HCT116 (cell line): Measurements from ENCODE around the gene MEPCE. TPM values are rescaled to one million over a fixed set of nuclear protein-coding genes. Genes with fewer than 3 reads are reported as not detected.
A peak's percentile ranks its signal among the peaks of the same experiment; 100 is the strongest.

Experiments
- ATAC-seq: fragments of 200-7000 bp; cut with Tn5 transposase; 2 replicates; pipeline ENCODE4 v1.9.1; 2020; ENCODE audit warnings: mild to moderate bottlenecking, moderate library complexity
- BruUV-seq: library from RNA; stranded (reverse); fragments of 400-500 nt; replicated peaks from 2 replicates; lab custom pipeline; 2021; lab: Mats Ljungman, UMichigan
- CTCF ChIA-PET: fragments of 300-600 bp; sonication (Branson Sonifier 250); formaldehyde crosslinking; loops from one replicate; lab custom pipeline; 2021; ENCODE audit warnings: antibody characterized with exemption; lab: Charles Lee
- POLR2A ChIA-PET: fragments of 300-600, 350-600 bp; sonication (Branson Sonifier 250); formaldehyde crosslinking; loops from one replicate; lab custom pipeline; 2021; ENCODE audit warnings: antibody characterized with exemption; lab: Charles Lee
- RAD21 ChIA-PET, 2 experiments: fragments of 300-600 bp; sonication (Branson Sonifier 250); formaldehyde crosslinking; loops; one replicate each; lab custom pipeline; 2023; ENCODE audit warnings: low total read pairs in 2 of 2; ENCODE audit not compliant: uncharacterized antibody in 2 of 2, unreplicated experiment in 2 of 2, low non-redundant PET in 1 of 2; lab: Charles Lee
- DNase-seq: peaks from one replicate; pipeline ENCODE4 v3.0.0-alpha.2; 2010; ENCODE audit warnings: low read depth, low spot score
- H2AFZ ChIP-seq: fragments of 200-600 bp; shearing (Covaris generic), sonication (generic); 2 replicates; pipeline ENCODE4 v1.6.1; 2017; ENCODE audit warnings: low read depth, mixed run types, mixed read lengths, antibody characterized with exemption, low read length; ENCODE audit not compliant: poor library complexity, severe bottlenecking
- H3K27ac ChIP-seq: 2 replicates; pipeline ENCODE4 v1.5.1; 2012; ENCODE audit warnings: low read depth, low read length
- H3K27me3 ChIP-seq: fragments of 200-600 bp; sonication (generic); 2 replicates; pipeline ENCODE4 v1.6.1; 2016; ENCODE audit warnings: mixed run types, low read length, mixed read lengths; ENCODE audit not compliant: insufficient read depth
- H3K36me3 ChIP-seq, 2 experiments: fragments of 200-500 bp in 1 of 2; fragments of 200-600 bp in 1 of 2; sonication (Bioruptor generic) in 1 of 2; sonication (generic) in 1 of 2; 2 replicates each; pipeline versions ENCODE4 v1.5.1 to v1.6.1; 2014 to 2016; ENCODE audit warnings: low read length in 2 of 2, inconsistent platforms in 1 of 2, mixed read lengths in 1 of 2, mixed run types in 1 of 2; ENCODE audit not compliant: insufficient read depth in 2 of 2, control insufficient read depth in 1 of 2
- H3K4me1 ChIP-seq, 2 experiments: fragments of 200-600 bp in 1 of 2; sonication (generic) in 1 of 2; 2 replicates each; pipeline versions ENCODE4 v1.5.1 to v1.6.1; 2012 to 2017; ENCODE audit warnings: low read length in 2 of 2, inconsistent platforms in 1 of 2, mild to moderate bottlenecking in 1 of 2, mixed read lengths in 1 of 2, mixed run types in 1 of 2, moderate library complexity in 1 of 2; ENCODE audit not compliant: insufficient read depth in 2 of 2, control insufficient read depth in 1 of 2
- H3K4me2 ChIP-seq: fragments of 200-600 bp; sonication (generic); 2 replicates; pipeline ENCODE4 v1.6.1; 2017; ENCODE audit warnings: mixed run types, low read length, mixed read lengths
- H3K4me3 ChIP-seq, 2 experiments: fragments of 200-600 bp in 1 of 2; sonication (generic) in 1 of 2; replicated peaks in 1 of 2; 2 replicates each; pipeline ENCODE4 v1.5.1; 2011 to 2016; ENCODE audit warnings: low read length in 2 of 2, control low read depth in 1 of 2, low read depth in 1 of 2, mild to moderate bottlenecking in 1 of 2, mixed read lengths in 1 of 2, mixed run types in 1 of 2
- H3K79me2 ChIP-seq: fragments of 200-600 bp; sonication (generic); 2 replicates; pipeline ENCODE4 v1.6.1; 2017; ENCODE audit warnings: mild to moderate bottlenecking, mixed run types, low read length, moderate library complexity, mixed read lengths; ENCODE audit not compliant: insufficient read depth
- H3K9ac ChIP-seq: fragments of 200-600 bp; sonication (generic); 2 replicates; pipeline ENCODE4 v1.6.1; 2016; ENCODE audit warnings: low read length, mixed read lengths
- H3K9me2 ChIP-seq: fragments of 200-600 bp; sonication (generic), shearing (Covaris generic); 2 replicates; pipeline ENCODE4 v1.6.1; 2017; ENCODE audit warnings: mixed run types, mild to moderate bottlenecking, moderate library complexity; ENCODE audit not compliant: insufficient read depth
- H3K9me3 ChIP-seq, 2 experiments: fragments of 200-500 bp in 1 of 2; fragments of 200-600 bp in 1 of 2; sonication (Bioruptor generic) in 1 of 2; sonication (generic) in 1 of 2; 2 replicates each; pipeline ENCODE4 v1.6.1; 2014 to 2017; ENCODE audit warnings: low read length in 2 of 2, mixed read lengths in 2 of 2, inconsistent platforms in 1 of 2, low read depth in 1 of 2, mild to moderate bottlenecking in 1 of 2, mixed run types in 1 of 2, moderate library complexity in 1 of 2; ENCODE audit not compliant: control insufficient read depth in 1 of 2, insufficient read depth in 1 of 2
- H4K20me1 ChIP-seq: fragments of 200-600 bp; sonication (generic), shearing (Covaris generic); 2 replicates; pipeline ENCODE4 v1.6.1; 2017; ENCODE audit warnings: mixed run types, mild to moderate bottlenecking, moderate library complexity; ENCODE audit not compliant: insufficient read depth
- ATF3 ChIP-seq: IDR thresholded peaks from 2 replicates; pipeline ENCODE4 v1.6.1; 2012
- CBX3 ChIP-seq: IDR thresholded peaks from 2 replicates; pipeline ENCODE4 v1.6.1; 2012; ENCODE audit warnings: low read depth
- CEBPB ChIP-seq: IDR thresholded peaks from 2 replicates; pipeline ENCODE4 v1.6.1; 2012; ENCODE audit warnings: low read depth
- EGR1 ChIP-seq: IDR thresholded peaks from 2 replicates; pipeline ENCODE4 v1.6.1; 2012; ENCODE audit warnings: low read depth
- ELF1 ChIP-seq: IDR thresholded peaks from 2 replicates; pipeline ENCODE4 v1.6.1; 2012; ENCODE audit warnings: low read depth, borderline replicate concordance
- FOSL1 ChIP-seq: IDR thresholded peaks from 2 replicates; pipeline ENCODE4 v1.6.1; 2012; ENCODE audit warnings: low read depth
- JUND ChIP-seq: IDR thresholded peaks from 2 replicates; pipeline ENCODE4 v1.6.1; 2012
- MAX ChIP-seq: IDR thresholded peaks from 2 replicates; pipeline ENCODE4 v1.6.1; 2012
- POLR2A ChIP-seq: IDR thresholded peaks from 2 replicates; pipeline ENCODE4 v1.7.0; 2011; ENCODE audit warnings: borderline replicate concordance; ENCODE audit not compliant: insufficient read depth, insufficient read length; ENCODE audit errors: extremely low read depth
- POLR2AphosphoS5 ChIP-seq: IDR thresholded peaks from 2 replicates; pipeline ENCODE4 v1.6.1; 2011; ENCODE audit warnings: mild to moderate bottlenecking, low read depth, low read length, moderate library complexity
- REST ChIP-seq: IDR thresholded peaks from 2 replicates; pipeline ENCODE4 v1.6.1; 2012; ENCODE audit warnings: low read depth
- SIN3A ChIP-seq: IDR thresholded peaks from 2 replicates; pipeline ENCODE4 v1.6.1; 2012; ENCODE audit warnings: low read depth
- SP1 ChIP-seq: IDR thresholded peaks from 2 replicates; pipeline ENCODE4 v1.6.1; 2012; ENCODE audit warnings: low read depth
- SRF ChIP-seq: IDR thresholded peaks from 2 replicates; pipeline ENCODE4 v1.6.1; 2012; ENCODE audit warnings: low read depth
- TCF7L2 ChIP-seq: IDR thresholded peaks from 2 replicates; pipeline ENCODE4 v1.7.0; 2011; ENCODE audit warnings: borderline replicate concordance, inconsistent platforms; ENCODE audit not compliant: insufficient read depth, insufficient read length; ENCODE audit errors: extremely low read depth
- YY1 ChIP-seq: IDR thresholded peaks from 2 replicates; pipeline ENCODE4 v1.6.1; 2011; ENCODE audit warnings: low read length, low read depth, moderate library complexity, mild to moderate bottlenecking; ENCODE audit not compliant: insufficient replicate concordance; ENCODE audit errors: extremely low read depth
- ZBTB33 ChIP-seq: IDR thresholded peaks from 2 replicates; pipeline ENCODE4 v1.6.1; 2011; ENCODE audit warnings: mild to moderate bottlenecking, low read length, moderate library complexity; ENCODE audit not compliant: insufficient replicate concordance; ENCODE audit errors: extremely low read depth
- ZFX ChIP-seq: fragments of 450-650 bp; IDR thresholded peaks from 2 replicates; pipeline ENCODE4 v1.6.1; 2017
- ZNF274 ChIP-seq: fragments of 200-500 bp; sonication (Bioruptor generic); IDR thresholded peaks from 2 replicates; pipeline ENCODE4 v1.6.1; 2014; ENCODE audit warnings: mild to moderate bottlenecking, low read depth, low read length, inconsistent platforms
- intact Hi-C: fragments of 100-400 bp; cut with micrococcal nuclease; formaldehyde crosslinking; loops from 2 replicates; pipeline ENCODE4 v1.10.0; 2022
- total RNA-seq: library from RNA; stranded (reverse); gene quantifications from one replicate; pipeline ENCODE4 v1.2.1, GENCODE V29; 2021; ENCODE audit not compliant: unreplicated experiment

Gene MEPCE
- total RNA-seq, 1 experiment from 2014 or later = 44.4 TPM

- H3K9me2 ChIP-seq = no peaks in the 10 kb centered on the region
- H3K9me3 ChIP-seq = no peaks in the 10 kb centered on the region
- H3K4me1 ChIP-seq = peaks cover 0 to 45% of the 10 kb centered on the region in 2 experiments
- peak within 1 kb of the TSS; percentile 82 to 85 for H3K4me3 ChIP-seq
- CTCF ChIA-PET = interaction anchor here (0.7 to 2.6 kb wide), 6 partner anchors 20 to 277 kb away, joined by 3 to 12 read pairs (median 4); partner anchors contain the start of genes POP7 and TSC22D4
- H3K36me3 ChIP-seq = peaks cover 0 to 23% of the 10 kb centered on the region in 2 experiments; a peak in 1 of 4 replicates
- ATAC-seq (peak; percentile 65), DNase-seq (peak; percentile 97)
- H3K9ac ChIP-seq = peak within 1 kb of the TSS; percentile 89
- H2AFZ ChIP-seq = no peak within 1 kb of the TSS
- peaks cover 38% of the 10 kb centered on the region for H3K79me2 ChIP-seq
- H3K27ac ChIP-seq = peak within 1 kb of the TSS; percentile 99
- intact Hi-C loops = no loop called here
- BruUV-seq = TSS peak; percentile 39
- POLR2A ChIA-PET = interaction anchor here (0.7 to 2.5 kb wide), 28 partner anchors 8 to 447 kb away, joined by 3 to 15 read pairs (median 4); partner anchors contain the start of genes AGFG2, AP4M1, FBXO24 and LAMTOR4
- H4K20me1 ChIP-seq = no peaks in the 10 kb centered on the region
- no peaks in the 10 kb centered on the region for H3K27me3 ChIP-seq
- TF ChIP-seq CBX3 (no peak), EGR1 (no peak), CEBPB (no peak), TCF7L2 (peak; percentile 8), JUND (no peak), ATF3 (no peak), POLR2AphosphoS5 (peak; percentile 99), ZFX (peak; percentile 78), POLR2A (peak; percentile 99), ZNF274 (no peak), SIN3A (no peak), YY1 (peak; percentile 92), SP1 (no peak), ELF1 (no peak), MAX (no peak), REST (no peak), SRF (no peak), ZBTB33 (peak; percentile 8), FOSL1 (no peak)
- peak within 1 kb of the TSS; percentile 89 for H3K4me2 ChIP-seq
- RAD21 ChIA-PET = interaction anchor here in 1 of 2 experiments (1.0 kb wide), 1 partner anchor 295 kb away, joined by 3 read pairs; no protein-coding TSS in a partner anchor
These were observed 1.2 kb upstream of the MEPCE start, which contains the start of gene ZCWPW1 for GRCh38 chr7:100428199-100428966. ZCWPW1 (minus strand) TSS chr7:100428703; CDS start chr7:100420649, 8,054 bp downstream.
